ENCODE data around the gene ACADS. TPM values are rescaled to one million over a fixed set of nuclear protein-coding genes. Genes with fewer than 3 reads are reported as not detected.

The ACADS gene
- total RNA-seq, 1 experiment from 2014 or later: 2.1 TPM

DNA sequence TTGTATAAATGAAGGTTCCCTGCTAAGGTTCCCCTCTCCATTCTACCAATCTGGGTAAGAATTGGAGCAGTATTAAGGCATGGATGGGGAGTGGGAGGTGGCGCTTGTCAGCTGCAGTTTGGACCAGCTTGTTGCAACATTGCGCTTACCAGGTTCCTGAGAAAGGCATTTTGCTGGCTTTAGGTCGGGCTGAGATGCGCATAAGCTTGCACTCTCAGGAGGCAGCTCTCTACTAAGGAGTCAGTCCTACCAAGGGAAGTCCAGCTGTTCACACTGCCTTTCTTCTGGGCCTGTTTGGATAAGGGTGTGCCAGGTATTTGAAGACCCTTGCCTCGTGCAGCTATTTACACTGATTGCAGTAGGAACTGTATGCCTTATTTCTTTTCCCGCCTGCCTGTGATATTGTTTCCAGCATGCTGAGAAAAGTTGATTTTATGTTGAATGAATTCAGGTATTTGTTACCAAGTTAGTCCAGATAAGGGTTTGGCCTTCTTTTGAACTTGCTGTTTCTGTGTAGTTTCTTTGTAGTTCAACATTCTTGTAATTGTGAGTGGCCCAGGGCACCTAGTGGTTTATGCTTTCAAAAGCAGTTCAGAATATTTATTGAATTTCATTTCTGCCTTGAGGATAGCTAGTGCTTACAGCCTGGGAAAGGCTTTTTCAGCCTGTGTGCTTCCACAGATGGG, 36.1 kb upstream of the ACADS start:
- H3K9me3 Mint-ChIP-seq (ENCODE audit: unreplicated experiment): no peaks in the 10 kb centered on the region
- H3K4me1 Mint-ChIP-seq (ENCODE audit: insufficient read depth, unreplicated experiment): peaks cover 31% of the 10 kb centered on the region
- TF ChIP-seq, protein P1, sequence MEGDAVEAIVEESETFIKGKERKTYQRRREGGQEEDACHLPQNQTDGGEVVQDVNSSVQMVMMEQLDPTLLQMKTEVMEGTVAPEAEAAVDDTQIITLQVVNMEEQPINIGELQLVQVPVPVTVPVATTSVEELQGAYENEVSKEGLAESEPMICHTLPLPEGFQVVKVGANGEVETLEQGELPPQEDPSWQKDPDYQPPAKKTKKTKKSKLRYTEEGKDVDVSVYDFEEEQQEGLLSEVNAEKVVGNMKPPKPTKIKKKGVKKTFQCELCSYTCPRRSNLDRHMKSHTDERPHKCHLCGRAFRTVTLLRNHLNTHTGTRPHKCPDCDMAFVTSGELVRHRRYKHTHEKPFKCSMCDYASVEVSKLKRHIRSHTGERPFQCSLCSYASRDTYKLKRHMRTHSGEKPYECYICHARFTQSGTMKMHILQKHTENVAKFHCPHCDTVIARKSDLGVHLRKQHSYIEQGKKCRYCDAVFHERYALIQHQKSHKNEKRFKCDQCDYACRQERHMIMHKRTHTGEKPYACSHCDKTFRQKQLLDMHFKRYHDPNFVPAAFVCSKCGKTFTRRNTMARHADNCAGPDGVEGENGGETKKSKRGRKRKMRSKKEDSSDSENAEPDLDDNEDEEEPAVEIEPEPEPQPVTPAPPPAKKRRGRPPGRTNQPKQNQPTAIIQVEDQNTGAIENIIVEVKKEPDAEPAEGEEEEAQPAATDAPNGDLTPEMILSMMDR (IDR thresholded peaks at IDR 0.05; ENCODE audit: unreplicated experiment): no peak
- intact Hi-C loops (cut with micrococcal nuclease): no loop called here
- H3K4me3 Mint-ChIP-seq (ENCODE audit: unreplicated experiment): peak overlapping the region; percentile 87
- peaks cover 22% of the 10 kb centered on the region for H3K36me3 Mint-ChIP-seq (ENCODE audit: insufficient read depth, unreplicated experiment)
- ChIA-PET CTCF (interaction anchor here (0.6 to 2.6 kb wide), 8 partner anchors 8 to 106 kb away, joined by 3 to 14 read pairs (median 4); no protein-coding TSS in a partner anchor), POLR2A (interaction anchor here (1.2 to 5.8 kb wide), 3 partner anchors 12 to 41 kb away, joined by 4 to 46 read pairs (median 7); partner anchors contain the start of gene UNC119B)
- no peaks in the 10 kb centered on the region for H3K27me3 Mint-ChIP-seq (ENCODE audit: insufficient read depth, unreplicated experiment)
- BruUV-seq (replicated peaks): no TSS peak
- DNase-seq (ENCODE audit: unreplicated experiment): no peak
- no peak overlapping the region for H3K27ac Mint-ChIP-seq (ENCODE audit: low read depth, unreplicated experiment)

DNA sequence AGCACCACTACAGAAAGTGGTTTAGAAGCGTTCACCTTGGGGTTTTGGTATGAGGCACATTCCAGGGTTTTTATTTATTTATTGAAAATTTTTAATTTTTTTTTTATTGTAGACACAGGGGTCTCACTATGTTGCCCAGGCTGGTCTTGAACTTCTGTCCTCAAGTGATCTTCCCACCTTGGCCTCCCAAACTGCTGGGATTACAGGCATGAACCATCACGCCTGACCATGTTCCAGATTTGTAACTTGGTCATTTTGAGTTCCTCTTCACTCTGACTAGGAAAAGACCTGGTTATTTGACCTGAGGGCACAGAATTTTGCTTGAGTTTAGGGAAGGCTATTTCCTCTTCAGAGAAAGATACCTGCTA, 35.6 kb upstream of the ACADS start:
- BruUV-seq (replicated peaks): no TSS peak
- DNase-seq (ENCODE audit: unreplicated experiment): no peak
- H3K27me3 Mint-ChIP-seq (ENCODE audit: insufficient read depth, unreplicated experiment): no peaks in the 10 kb centered on the region
- ChIA-PET POLR2A (interaction anchor here (1.2 to 5.8 kb wide), 3 partner anchors 12 to 42 kb away, joined by 4 to 46 read pairs (median 7); partner anchors contain the start of gene UNC119B), CTCF (interaction anchor here (0.6 to 2.6 kb wide), 5 partner anchors 23 to 427 kb away, joined by 3 to 14 read pairs (median 3); partner anchors contain the start of gene POP5)
- no peak overlapping the region for H3K4me3 Mint-ChIP-seq (ENCODE audit: unreplicated experiment)
- no peaks in the 10 kb centered on the region for H3K9me3 Mint-ChIP-seq (ENCODE audit: unreplicated experiment)
- no peak overlapping the region for H3K27ac Mint-ChIP-seq (ENCODE audit: low read depth, unreplicated experiment)
- peaks cover 27% of the 10 kb centered on the region for H3K4me1 Mint-ChIP-seq (ENCODE audit: insufficient read depth, unreplicated experiment)
- TF ChIP-seq, protein P1 (IDR thresholded peaks at IDR 0.05; ENCODE audit: unreplicated experiment): no peak
- intact Hi-C loops (cut with micrococcal nuclease): no loop called here
- peaks cover 28% of the 10 kb centered on the region for H3K36me3 Mint-ChIP-seq (ENCODE audit: insufficient read depth, unreplicated experiment)

DNA sequence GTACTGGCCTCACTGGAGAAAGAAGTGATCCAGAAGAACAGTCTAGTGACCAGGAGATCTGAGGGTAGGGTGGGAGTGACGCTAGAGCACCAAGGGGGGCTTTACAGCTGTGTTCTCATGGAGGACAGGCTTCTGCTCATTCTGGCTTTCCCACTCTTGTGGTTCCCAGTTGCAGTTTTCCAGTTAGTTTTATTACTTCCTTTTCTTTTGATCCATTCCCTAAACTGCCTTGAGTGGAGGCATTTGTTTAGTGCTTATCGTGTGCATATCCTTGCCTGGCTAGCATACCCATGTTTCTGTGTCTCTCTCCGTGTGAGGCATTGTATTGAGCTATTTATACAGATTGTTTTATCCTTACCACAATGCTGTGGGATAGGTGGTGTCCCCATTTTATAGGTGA, 34.6 kb upstream of the ACADS start:
- ChIA-PET CTCF (interaction anchor here (0.6 to 1.2 kb wide), 4 partner anchors 44 to 426 kb away, joined by 3 read pairs; partner anchors contain the start of gene POP5), POLR2A (interaction anchor here (1.2 to 5.8 kb wide), 3 partner anchors 11 to 43 kb away, joined by 4 to 46 read pairs (median 7); partner anchors contain the start of gene UNC119B)
- H3K9me3 Mint-ChIP-seq (ENCODE audit: unreplicated experiment): no peaks in the 10 kb centered on the region
- H3K4me1 Mint-ChIP-seq (ENCODE audit: insufficient read depth, unreplicated experiment): peaks cover 27% of the 10 kb centered on the region
- H3K36me3 Mint-ChIP-seq (ENCODE audit: insufficient read depth, unreplicated experiment): peaks cover 37% of the 10 kb centered on the region
- H3K27me3 Mint-ChIP-seq (ENCODE audit: insufficient read depth, unreplicated experiment): no peaks in the 10 kb centered on the region
- DNase-seq (ENCODE audit: unreplicated experiment): no peak
- no peak overlapping the region for H3K27ac Mint-ChIP-seq (ENCODE audit: low read depth, unreplicated experiment)
- no TSS peak for BruUV-seq (replicated peaks)
- intact Hi-C loops (cut with micrococcal nuclease): no loop called here
- TF ChIP-seq, protein P1 (IDR thresholded peaks at IDR 0.05; ENCODE audit: unreplicated experiment): no peak
- no peak overlapping the region for H3K4me3 Mint-ChIP-seq (ENCODE audit: unreplicated experiment)

DNA sequence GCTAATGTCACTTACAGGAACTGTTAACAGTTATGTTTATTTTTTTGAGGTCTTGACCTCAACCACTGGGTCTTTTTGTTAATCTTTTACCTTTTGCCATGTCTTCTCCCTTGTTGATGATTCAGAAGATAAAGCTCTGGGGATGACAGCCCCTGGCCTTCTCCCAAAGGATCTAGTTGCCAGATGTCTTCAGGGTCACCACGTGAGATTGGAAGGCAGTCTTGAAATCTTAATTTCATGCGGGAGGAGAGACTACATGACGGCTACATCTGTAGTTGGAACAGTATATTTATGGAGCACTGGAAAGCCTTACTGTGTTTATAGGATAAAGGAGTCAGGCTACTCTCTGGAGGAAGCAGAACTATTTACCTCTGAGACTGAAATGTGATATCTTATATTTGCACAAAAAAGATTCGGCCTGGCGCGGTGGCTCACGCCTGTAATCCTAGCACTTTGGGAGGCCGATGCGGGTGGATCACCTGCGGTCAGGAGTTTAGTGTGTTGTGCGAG, 33.0 kb upstream of the ACADS start:
- intact Hi-C loops (cut with micrococcal nuclease): no loop called here

More for the DNA sequence above, 33.0 kb upstream of the ACADS start:
- H3K27ac Mint-ChIP-seq (ENCODE audit: low read depth, unreplicated experiment): no peak overlapping the region
- H3K27me3 Mint-ChIP-seq (ENCODE audit: insufficient read depth, unreplicated experiment): no peaks in the 10 kb centered on the region
- no peak overlapping the region for H3K4me3 Mint-ChIP-seq (ENCODE audit: unreplicated experiment)
- ChIA-PET CTCF (interaction anchor here (1.4 kb wide), 1 partner anchor 22 kb away, joined by 3 read pairs; no protein-coding TSS in a partner anchor), POLR2A (interaction anchor here (1.0 kb wide), 1 partner anchor 16 kb away, joined by 5 read pairs; no protein-coding TSS in a partner anchor)
- no TSS peak for BruUV-seq (replicated peaks)
- no peaks in the 10 kb centered on the region for H3K9me3 Mint-ChIP-seq (ENCODE audit: unreplicated experiment)
- H3K36me3 Mint-ChIP-seq (ENCODE audit: insufficient read depth, unreplicated experiment): peaks cover 51% of the 10 kb centered on the region
- H3K4me1 Mint-ChIP-seq (ENCODE audit: insufficient read depth, unreplicated experiment): peaks cover 27% of the 10 kb centered on the region
- DNase-seq (ENCODE audit: unreplicated experiment): no peak
- TF ChIP-seq, protein P1 (IDR thresholded peaks at IDR 0.05; ENCODE audit: unreplicated experiment): no peak

Data from MCF 10A (cell line).